Hematopoietic multipotent progenitor cell treated with erythropoietin and hydrocortisone succinate and interleukin-3 and kit ligand, for 8 days (in vitro differentiated cells): ENCODE results near the gene ARID4A.
"Not testable (repeated sequence)": the region's sequence is repeated elsewhere in the genome, so short reads cannot be mapped to it uniquely, and the experiment has no call there.

Source experiments
- DNase-seq: peaks from one replicate; pipeline ENCODE4 v3.0.0-alpha.2; 2015

The ARID4A gene

GRCh38 chr14:58296726-58297125 lies 1.6 kb upstream of the ARID4A start:
- DNase-seq, result peak; percentile 48

DNA sequence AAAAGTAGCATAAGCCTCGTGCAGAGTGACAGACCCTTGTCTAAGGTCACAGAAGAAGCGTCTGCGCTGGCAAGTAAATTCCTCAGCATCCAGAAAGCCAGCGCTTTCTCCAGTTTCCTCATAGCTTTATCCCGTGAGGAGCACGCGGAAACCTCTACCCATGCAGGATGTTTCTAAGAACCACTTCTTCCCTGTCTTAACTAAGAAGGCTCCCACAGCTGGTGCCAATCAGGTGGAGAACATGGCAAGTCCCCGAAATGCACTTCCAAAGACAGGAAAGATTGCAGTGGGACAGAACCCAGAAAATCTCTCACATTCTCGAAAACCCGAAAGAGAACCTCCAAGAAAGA lies 968 bp upstream of the ARID4A start:
- no peak for DNase-seq

DNA sequence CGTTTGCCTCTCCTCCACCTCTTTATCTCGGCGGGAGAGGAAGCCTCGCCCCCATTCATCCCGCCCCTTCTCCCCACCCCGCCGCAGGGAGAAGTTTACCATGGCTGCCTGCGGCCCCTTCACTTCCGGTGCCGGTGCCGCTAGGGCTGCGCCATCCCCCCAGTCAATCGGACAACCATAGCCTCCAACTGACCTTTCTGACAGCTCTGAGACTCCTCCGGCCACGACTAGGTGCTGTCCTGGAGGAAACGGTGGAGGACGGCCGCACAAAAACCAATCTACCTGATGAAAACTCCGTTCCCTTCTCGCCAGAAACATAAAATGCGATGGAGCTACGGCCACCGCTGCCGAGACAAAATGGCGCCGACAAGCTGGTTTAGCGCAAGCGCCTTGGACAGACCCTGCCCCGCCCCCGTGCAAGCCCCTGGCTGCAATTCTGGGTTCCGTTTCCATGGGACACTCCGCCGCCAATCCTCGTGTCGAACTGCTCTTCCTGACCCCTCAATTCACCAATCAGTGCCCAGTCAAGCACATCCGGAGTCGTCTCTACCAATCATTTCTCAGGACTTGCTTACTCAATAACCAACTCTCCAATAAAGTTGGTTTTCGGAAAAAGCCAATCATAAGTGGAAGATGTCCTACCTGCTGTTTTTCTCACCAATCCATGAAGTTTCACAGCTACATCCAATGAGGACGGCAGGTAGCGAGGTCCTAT lies 436 bp upstream of the ARID4A start:
- peak; percentile 100 for DNase-seq

GRCh38 chr14:58299401-58300330 lies 1.3 kb downstream of the ARID4A start:
- DNase-seq, result peak; percentile 26

DNA sequence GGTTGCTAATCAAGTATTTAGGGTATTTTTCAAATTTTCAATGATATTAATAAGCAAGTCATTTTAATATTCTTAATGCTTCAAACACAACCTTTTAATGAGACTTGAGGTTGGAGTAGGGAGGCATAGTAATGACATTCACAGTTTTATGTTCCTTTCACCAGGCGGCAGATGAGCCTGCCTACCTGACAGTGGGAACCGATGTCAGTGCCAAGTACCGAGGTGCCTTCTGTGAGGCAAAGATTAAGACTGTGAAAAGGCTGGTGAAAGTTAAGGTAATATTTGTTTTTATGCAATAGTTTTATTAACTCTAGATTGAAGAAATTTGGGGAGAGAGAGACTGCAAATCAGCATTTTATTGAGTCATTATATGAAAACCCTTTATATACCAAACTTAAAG lies 3.1 kb downstream of the ARID4A start:
- DNase-seq, result no peak

GRCh38 chr14:58305730-58306129 lies 7.4 kb downstream of the ARID4A start:
- DNase-seq, result no peak

GRCh38 chr14:58307597-58308316 lies 9.4 kb downstream of the ARID4A start:
- DNase-seq, result no peak

GRCh38 chr14:58309086-58309485 lies 10.7 kb downstream of the ARID4A start:
- no peak for DNase-seq

DNA sequence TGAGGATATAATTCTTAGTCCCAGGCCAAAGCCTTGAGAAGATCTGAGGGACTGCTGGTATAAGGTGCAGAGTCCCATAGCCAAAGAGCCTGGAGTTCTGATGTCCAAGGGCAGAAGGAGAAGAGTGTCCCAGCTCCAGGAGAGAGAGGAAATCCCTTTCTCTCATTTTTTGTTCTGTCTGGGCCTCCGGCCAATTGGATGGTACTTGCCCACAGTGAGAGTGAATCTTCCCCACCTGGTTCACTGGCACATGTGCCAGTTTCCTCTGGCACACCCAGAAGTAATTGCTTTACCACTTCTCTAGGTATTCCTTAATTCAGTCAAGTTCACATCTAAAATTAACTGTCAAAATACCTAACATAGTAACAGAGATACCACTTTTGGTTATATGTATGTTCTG lies 15.3 kb downstream of the ARID4A start:
- no peak for DNase-seq

GRCh38 chr14:58315606-58316005 lies 17.3 kb downstream of the ARID4A start:
- no peak for DNase-seq

- no peak for DNase-seq
Measured at GRCh38 chr14:58327019-58327418, 28.7 kb downstream of the ARID4A start.

- peak; percentile 98 for DNase-seq
Measured at GRCh38 chr14:58331111-58331510, 32.8 kb downstream of the ARID4A start.

DNA sequence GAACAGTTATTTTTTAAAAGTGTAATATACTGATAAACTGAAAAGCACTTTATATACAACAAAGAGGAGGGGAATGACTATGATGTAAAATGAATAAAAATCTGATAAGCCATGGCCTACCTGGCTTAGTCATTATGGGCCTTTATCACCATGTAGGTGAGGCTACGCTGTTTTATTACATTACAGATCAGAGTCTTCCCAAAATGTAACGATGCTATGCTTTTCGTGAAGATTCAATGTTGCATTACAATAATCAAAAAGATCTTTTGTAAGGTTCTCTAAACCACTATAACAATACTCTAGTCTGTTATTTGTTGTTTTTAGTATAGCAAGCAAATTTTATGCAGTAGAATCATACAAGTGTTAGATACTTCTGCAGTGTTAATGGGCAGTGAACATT lies 34.2 kb downstream of the ARID4A start:
- DNase-seq, result no peak

DNA sequence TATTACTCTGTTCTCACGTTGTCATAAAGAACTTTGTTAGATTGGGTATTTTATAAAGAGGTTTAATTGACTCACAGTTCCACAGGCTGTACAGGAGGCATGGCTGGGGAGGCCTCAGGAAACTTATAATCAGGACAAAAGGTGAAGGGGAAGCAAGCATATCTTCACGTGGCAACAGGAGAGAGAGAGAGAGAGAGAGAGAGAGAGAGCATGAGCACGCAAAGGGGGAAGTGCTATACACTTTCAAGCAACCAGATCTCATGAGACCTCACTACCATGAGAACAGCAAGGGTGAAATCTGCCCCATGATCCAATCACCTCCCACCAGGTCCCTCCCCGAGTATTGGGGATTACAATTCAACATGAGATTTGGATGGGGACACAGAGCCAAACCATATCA lies 41.3 kb downstream of the ARID4A start:
- DNase-seq, result not testable (repeated sequence)

DNA sequence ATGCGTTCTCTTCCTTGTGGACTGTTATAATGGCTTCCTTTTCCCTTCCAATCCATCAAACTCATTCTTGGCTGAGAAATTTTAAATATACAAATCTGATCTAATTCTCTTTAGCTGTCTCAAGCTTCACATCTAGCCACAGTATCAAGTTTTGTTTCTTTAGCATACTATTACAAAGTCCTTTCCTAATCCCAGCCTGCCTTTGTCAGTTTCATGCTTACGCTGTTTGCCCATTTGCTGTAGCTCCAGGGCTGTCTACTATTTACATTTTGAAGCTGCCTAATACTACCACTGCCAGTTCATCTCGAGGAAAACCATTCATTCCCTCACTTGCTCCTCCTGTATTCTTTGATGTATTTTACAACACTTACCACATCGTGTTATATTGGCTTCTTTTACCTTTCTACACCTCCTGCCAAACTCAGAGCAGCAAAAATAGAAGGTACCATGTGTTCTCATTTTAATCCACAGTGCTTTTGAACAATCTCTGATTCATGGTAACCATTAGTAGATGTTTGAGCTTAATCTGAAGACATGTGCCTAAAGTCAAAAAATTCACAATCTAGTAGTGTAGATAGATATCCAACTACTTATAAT lies 42.9 kb downstream of the ARID4A start:
- no peak for DNase-seq

GRCh38 chr14:58343535-58343934 lies 45.2 kb downstream of the ARID4A start:
- DNase-seq, result not testable (repeated sequence)

- DNase-seq, result peak; percentile 43
Measured at GRCh38 chr14:58353516-58354299, 55.4 kb downstream of the ARID4A start.

GRCh38 chr14:58354808-58355207 lies 56.5 kb downstream of the ARID4A start:
- DNase-seq, result no peak

GRCh38 chr14:58356268-58356667 lies 57.9 kb downstream of the ARID4A start:
- DNase-seq, result no peak

DNA sequence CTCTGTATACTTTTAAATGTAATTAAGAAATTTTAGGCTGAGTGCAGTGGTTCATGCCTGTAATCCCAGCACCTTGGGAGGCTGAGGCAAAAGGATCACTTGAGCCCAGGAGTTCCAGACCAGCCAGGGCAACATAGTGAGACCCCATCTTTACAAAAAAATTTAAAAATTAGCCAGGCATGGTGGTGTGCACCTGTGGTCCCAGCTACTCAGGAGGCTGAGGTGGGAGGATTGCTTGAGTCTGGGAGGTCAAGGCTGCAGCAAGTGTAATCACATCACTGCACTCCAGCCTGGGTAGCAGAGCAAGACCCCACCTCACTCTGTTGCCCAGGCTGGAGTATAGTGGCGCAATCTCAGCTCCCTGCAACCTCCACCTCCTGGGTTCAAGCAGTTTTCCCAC lies 63.9 kb downstream of the ARID4A start:
- not testable (repeated sequence) for DNase-seq

- peak; percentile 49 for DNase-seq
Measured at GRCh38 chr14:58362798-58363412, 64.5 kb downstream of the ARID4A start.

- DNase-seq, result no peak
Measured at GRCh38 chr14:58364316-58364715, 66.0 kb downstream of the ARID4A start.
